ENCODE results near the gene SS18L1. TPM values are rescaled to one million over a fixed set of nuclear protein-coding genes. Genes with fewer than 3 reads are reported as not detected.

SS18L1 gene
- total RNA-seq, 4 donors from 2014 or later = 6.8 to 12.3 (median 11.1) TPM

- TF ChIP-seq EP300 (IDR thresholded peaks at IDR 0.05) (no peak), CTCF (IDR thresholded peaks at IDR 0.05) (no peak), POLR2AphosphoS5 (IDR thresholded peaks at IDR 0.05) (no peak)
- Histone ChIP-seq H3K36me3 (peaks cover 0 to 100% of the 10 kb centered on the region in 2 donors), H3K27ac (peak overlapping the region in 3 of 4 donors; percentile 43 to 65 (median 64)), H3K4me3 (no peak overlapping the region), H3K27me3 (no peaks in the 10 kb centered on the region), H3K4me1 (peaks cover 0 to 43% (median 20%) of the 10 kb centered on the region in 3 donors), H3K9me3 (no peaks in the 10 kb centered on the region)
- 66% methylated on average over 5 of the region's 12 CpGs; no CpG with 5 or more reads in 1 of the 2 donors for whole genome bisulfite sequencing, 2 donors (ENCODE audit: low coverage in 1 of 2)
- ATAC-seq = no peak
These were observed 9.7 kb upstream of the SS18L1 start for GRCh38 chr20:62133864-62134263.

GRCh38 chr20:62134735-62135231 lies 8.8 kb upstream of the SS18L1 start:
- Histone ChIP-seq H3K36me3 (peaks cover 0 to 100% of the 10 kb centered on the region in 2 donors), H3K4me3 (no peak overlapping the region), H3K27ac (peak overlapping the region in 3 of 4 donors; percentile 64 to 78 (median 67)), H3K27me3 (no peaks in the 10 kb centered on the region), H3K9me3 (no peaks in the 10 kb centered on the region), H3K4me1 (peaks cover 0 to 53% (median 20%) of the 10 kb centered on the region in 3 donors)
- ATAC-seq = peak; percentile 67
- TF ChIP-seq POLR2A (IDR thresholded peaks at IDR 0.05) (no peak), EP300 (IDR thresholded peaks at IDR 0.05) (no peak), POLR2AphosphoS5 (IDR thresholded peaks at IDR 0.05) (peak; percentile 5)
- WGBS, 2 donors (ENCODE audit: low coverage in 1 of 2) = 54 to 63% methylated on average over 3 to 5 of the region's 11 CpGs

- H3K36me3 ChIP-seq = peaks cover 0 to 100% of the 10 kb centered on the region in 2 donors
These were observed 7.8 kb upstream of the SS18L1 start for GRCh38 chr20:62135573-62136266.

GRCh38 chr20:62136283-62137091 lies 7.1 kb upstream of the SS18L1 start:
- no peaks in the 10 kb centered on the region for H3K9me3 ChIP-seq
- WGBS, 2 donors (ENCODE audit: low coverage in 1 of 2) = 26 to 36% methylated on average over 8 of the region's 8 CpGs
- no peak for TF ChIP-seq EP300 (IDR thresholded peaks at IDR 0.05)
- TF ChIP-seq POLR2AphosphoS5 (IDR thresholded peaks at IDR 0.05) = peak; percentile 23
- TF ChIP-seq CTCF (IDR thresholded peaks at IDR 0.05) = peak in 3 of 4 experiments; percentile 66 to 77 (median 68)
- ATAC-seq = peak; percentile 34
- H3K27ac ChIP-seq = peak overlapping the region in 1 of 4 donors; percentile 64
- no peaks in the 10 kb centered on the region for H3K27me3 ChIP-seq
- peaks cover 0 to 92% of the 10 kb centered on the region in 2 donors for H3K36me3 ChIP-seq
- H3K4me1 ChIP-seq = peaks cover 0 to 70% (median 27%) of the 10 kb centered on the region in 3 donors
- no peak overlapping the region for H3K4me3 ChIP-seq

More at GRCh38 chr20:62135573-62136266, 7.8 kb upstream of the SS18L1 start:
- peaks cover 0 to 62% (median 20%) of the 10 kb centered on the region in 3 donors for H3K4me1 ChIP-seq
- no peaks in the 10 kb centered on the region for H3K27me3 ChIP-seq
- H3K9me3 ChIP-seq = no peaks in the 10 kb centered on the region
- WGBS, 2 donors (ENCODE audit: low coverage in 1 of 2) = 66 to 81% methylated on average over 4 to 5 of the region's 8 CpGs
- H3K27ac ChIP-seq = peak overlapping the region in 3 of 4 donors; percentile 50 to 67 (median 64)
- ATAC-seq = no peak
- no peak overlapping the region for H3K4me3 ChIP-seq
- TF ChIP-seq CTCF (IDR thresholded peaks at IDR 0.05) (no peak), POLR2A (IDR thresholded peaks at IDR 0.05) (no peak), EP300 (IDR thresholded peaks at IDR 0.05) (no peak), POLR2AphosphoS5 (IDR thresholded peaks at IDR 0.05) (no peak)

- Histone ChIP-seq H3K36me3 (peaks cover 0 to 87% of the 10 kb centered on the region in 2 donors), H3K9me3 (no peaks in the 10 kb centered on the region), H3K4me1 (peaks cover 0 to 72% (median 32%) of the 10 kb centered on the region in 3 donors), H3K27me3 (no peaks in the 10 kb centered on the region), H3K27ac (peak overlapping the region in 1 of 4 donors; percentile 64), H3K4me3 (no peak overlapping the region)
- ATAC-seq = no peak
- WGBS, 2 donors (ENCODE audit: low coverage in 1 of 2) = 47 to 50% methylated on average over 2 to 5 of the region's 6 CpGs
- TF ChIP-seq POLR2AphosphoS5 (IDR thresholded peaks at IDR 0.05) = no peak
- TF ChIP-seq CTCF (IDR thresholded peaks at IDR 0.05) = no peak
- TF ChIP-seq POLR2A (IDR thresholded peaks at IDR 0.05) = no peak
- TF ChIP-seq EP300 (IDR thresholded peaks at IDR 0.05) = no peak
These were observed 6.5 kb upstream of the SS18L1 start for GRCh38 chr20:62137092-62137384.
